HepG2 (cell line): ENCODE results near the gene MZF1. TPM values are rescaled to one million over a fixed set of nuclear protein-coding genes. Genes with fewer than 3 reads are reported as not detected.

ENCODE experiments used
- FOXO4 ChIP-seq: sonication (generic); formaldehyde crosslinking; conservative IDR thresholded peaks from 2 replicates; pipeline ENCODE4 v1.8.1; 2023; ENCODE audit warnings: missing genetic modification reagents
- HMGA1 ChIP-seq: sonication (generic); formaldehyde crosslinking; conservative IDR thresholded peaks from 2 replicates; pipeline ENCODE4 v1.4.0; 2020; ENCODE audit warnings: missing genetic modification reagents
- JUND ChIP-seq: sonication (generic); formaldehyde crosslinking; IDR thresholded peaks from 2 replicates; pipeline ENCODE4 v1.8.0; 2022; ENCODE audit warnings: mild to moderate bottlenecking, missing genetic modification reagents
- KAT2B ChIP-seq: fragments of 150-350 bp; IDR thresholded peaks from 2 replicates; pipeline ENCODE4 v1.6.1; 2014; ENCODE audit warnings: low read depth, low read length, borderline replicate concordance
- NFYC ChIP-seq: IDR thresholded peaks from 2 replicates; pipeline ENCODE4 v1.6.1; 2016; ENCODE audit warnings: missing genetic modification reagents, missing compliant biosample characterization
- PAXIP1 ChIP-seq: sonication (generic); formaldehyde crosslinking; conservative IDR thresholded peaks from 2 replicates; pipeline ENCODE4 v1.4.0; 2020; ENCODE audit warnings: mild to moderate bottlenecking, missing genetic modification reagents, moderate library complexity
- PRDM4 ChIP-seq: sonication (generic); formaldehyde crosslinking; IDR thresholded peaks from 2 replicates; pipeline ENCODE4 v1.9.0; 2021; ENCODE audit warnings: missing genetic modification reagents, borderline replicate concordance
- SP5 ChIP-seq: IDR thresholded peaks from 2 replicates; pipeline ENCODE4 v1.6.1; 2016; ENCODE audit warnings: low read depth, borderline replicate concordance
- TCF12 ChIP-seq, 2 experiments: fragments of 450-650 bp in 1 of 2; sonication (generic) in 1 of 2; formaldehyde crosslinking in 1 of 2; IDR thresholded peaks; 2 replicates each; pipeline versions ENCODE4 v1.6.1 to v1.8.0; 2017 to 2022; ENCODE audit warnings: antibody characterized with exemption in 1 of 2, mild to moderate bottlenecking in 1 of 2, missing genetic modification reagents in 1 of 2, moderate library complexity in 1 of 2
- THYN1 ChIP-seq: sonication (generic); formaldehyde crosslinking; IDR thresholded peaks from 2 replicates; pipeline ENCODE4 v1.8.1; 2023; ENCODE audit warnings: low read depth, mild to moderate bottlenecking, moderate library complexity, missing genetic modification reagents, borderline replicate concordance
- WIZ ChIP-seq: sonication (generic); formaldehyde crosslinking; IDR thresholded peaks from 2 replicates; pipeline ENCODE4 v1.5.1; 2020; ENCODE audit warnings: mild to moderate bottlenecking, missing genetic modification reagents
- YEATS2 ChIP-seq: sonication (generic); formaldehyde crosslinking; IDR thresholded peaks from 2 replicates; pipeline ENCODE4 v1.4.0; 2020; ENCODE audit warnings: missing genetic modification reagents, borderline replicate concordance
- ZMYM4 ChIP-seq: sonication (generic); formaldehyde crosslinking; IDR thresholded peaks from 2 replicates; pipeline ENCODE4 v1.8.1; 2023; ENCODE audit warnings: mild to moderate bottlenecking, missing genetic modification reagents
- ZNF143 ChIP-seq: sonication (generic); formaldehyde crosslinking; IDR thresholded peaks from 2 replicates; pipeline ENCODE4 v1.4.0; 2020; ENCODE audit warnings: missing genetic modification reagents
- ZNF781 ChIP-seq: sonication (generic); formaldehyde crosslinking; IDR thresholded peaks from 2 replicates; pipeline ENCODE4 v1.5.1; 2020; ENCODE audit warnings: borderline replicate concordance, mild to moderate bottlenecking, missing genetic modification reagents; ENCODE audit errors: not compliant biosample characterization
- ZSCAN12 ChIP-seq: sonication (generic); formaldehyde crosslinking; IDR thresholded peaks from 2 replicates; pipeline ENCODE4 v1.9.0; 2021; ENCODE audit warnings: mild to moderate bottlenecking, missing genetic modification reagents
- polyA plus RNA-seq, 8 experiments: library from polyadenylated mRNA; depleted of rRNA in 3 of 8; stranded (reverse) in 7 of 8; unstranded in 1 of 8; fragments of >200 nt; fragmentation: Illumina TruSeq in 4 of 8; extraction: Trizol in 4 of 8; gene quantifications; 2 replicates each; pipeline versions ENCODE4 v1.2.1 to v1.2.3, GENCODE V29; 2011 to 2016; ENCODE audit warnings: low read depth in 4 of 8, missing spikeins in 1 of 8, mixed read lengths in 1 of 8; ENCODE audit not compliant: insufficient read depth in 1 of 8
- total RNA-seq, 5 experiments: library from RNA; depleted of rRNA; stranded (reverse); fragments of >200 nt; fragmentation: Illumina TruSeq; extraction: Trizol; gene quantifications; 2 replicates each; pipeline ENCODE4 v1.2.3, GENCODE V29; 2016; ENCODE audit warnings: low read depth in 1 of 5
- TF ChIP-seq, protein P1 (sequence below): sonication (generic); formaldehyde crosslinking; IDR thresholded peaks from 2 replicates; pipeline ENCODE4 v1.4.0; 2020; ENCODE audit warnings: mild to moderate bottlenecking, missing genetic modification reagents

Gene MZF1
- total and polyA plus RNA-seq, 2 of the 13 experiments (the other 11 are each of a cell fraction or from before 2014, with no cell fraction given) = 3.1 to 8.1 TPM

DNA sequence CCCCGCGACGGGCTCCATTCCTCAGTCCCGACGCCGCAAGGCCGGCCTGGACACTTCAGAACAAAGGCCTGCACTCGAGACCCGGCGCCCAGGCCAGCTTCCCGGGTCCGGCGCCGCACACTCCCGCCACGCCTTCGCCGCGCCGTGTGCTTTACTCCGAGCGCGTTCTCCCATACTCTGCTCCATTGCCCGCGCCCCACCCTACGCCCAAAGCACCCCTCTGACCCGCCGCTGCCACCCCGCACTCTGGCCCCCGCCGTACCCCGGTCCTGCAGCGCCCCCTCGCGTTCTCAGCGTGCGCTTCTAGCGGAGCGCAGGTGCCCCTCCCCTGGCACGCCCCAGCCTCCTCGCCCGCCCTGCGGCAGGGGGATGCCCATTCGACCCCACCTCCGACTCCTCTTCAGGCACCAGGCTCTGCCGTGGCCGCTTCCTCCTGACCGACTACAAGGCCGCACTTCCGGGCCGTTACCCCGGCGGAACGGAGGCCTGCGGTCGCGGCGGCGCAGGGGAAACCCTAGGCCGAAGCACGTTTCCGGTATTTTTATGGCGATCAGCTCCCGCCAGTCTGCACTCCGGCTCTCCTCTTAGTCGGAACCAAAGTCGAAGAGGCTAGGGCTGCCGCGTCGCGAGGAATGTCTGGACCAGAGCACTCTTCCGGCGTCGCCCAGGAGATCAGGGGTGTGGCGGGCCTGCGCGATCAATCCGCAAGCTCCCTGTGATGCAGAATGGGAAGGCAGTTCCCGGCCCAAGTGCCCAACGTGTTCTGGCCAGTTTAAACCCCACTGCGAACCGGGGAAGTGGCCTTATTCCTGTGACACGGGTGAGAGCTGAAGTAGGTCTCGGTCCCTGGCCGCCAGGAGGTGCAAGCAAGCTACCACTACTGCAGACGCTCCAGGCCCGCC, 53.5 kb downstream of the MZF1 start, which contains the start of gene ZBTB45 (continued):
- no peak for TF ChIP-seq PRDM4
- 0 out of 2 replicates have a peak, but pooled peaks have one; percentile 59 for TF ChIP-seq JUND (CRISPR knock-in tag)
- no peak for TF ChIP-seq HMGA1 (CRISPR knock-in tag)
- peak; percentile 96 for TF ChIP-seq ZMYM4 (CRISPR knock-in tag)
- peak; percentile 57; the same call in 1 of the 2 replicates for TF ChIP-seq SP5
- TF ChIP-seq TCF12 (IDR thresholded peaks at IDR 0.05) = no peak
- TF ChIP-seq TCF12 (CRISPR knock-in tag; IDR thresholded peaks at IDR 0.05) = 0 out of 2 replicates have a peak, but pooled peaks have one; percentile 79
- TF ChIP-seq THYN1 (CRISPR knock-in tag) = no peak
- no peak for TF ChIP-seq KAT2B
- TF ChIP-seq NFYC (CRISPR knock-in tag) = peak; percentile 45; the same call in 1 of the 2 replicates
- TF ChIP-seq WIZ (CRISPR knock-in tag) = 0 out of 2 replicates have a peak, but pooled peaks have one; percentile 20
- TF ChIP-seq YEATS2 = peak; percentile 98
- TF ChIP-seq ZNF781 (CRISPR knock-in tag) = peak; percentile 90
- peak; percentile 86 for TF ChIP-seq ZNF143 (CRISPR knock-in tag)
- TF ChIP-seq PAXIP1 = peak; percentile 77
- no peak for TF ChIP-seq ZSCAN12 (CRISPR knock-in tag)
- TF ChIP-seq FOXO4 = no peak
- TF ChIP-seq, protein P1, sequence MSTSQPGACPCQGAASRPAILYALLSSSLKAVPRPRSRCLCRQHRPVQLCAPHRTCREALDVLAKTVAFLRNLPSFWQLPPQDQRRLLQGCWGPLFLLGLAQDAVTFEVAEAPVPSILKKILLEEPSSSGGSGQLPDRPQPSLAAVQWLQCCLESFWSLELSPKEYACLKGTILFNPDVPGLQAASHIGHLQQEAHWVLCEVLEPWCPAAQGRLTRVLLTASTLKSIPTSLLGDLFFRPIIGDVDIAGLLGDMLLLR (CRISPR knock-in tag) = 0 out of 2 replicates have a peak, but pooled peaks have one; percentile 71
